ENCODE results near the gene LYAR. TPM values are rescaled to one million over a fixed set of nuclear protein-coding genes. Genes with fewer than 3 reads are reported as not detected.

The LYAR gene
- total and polyA plus RNA-seq, 9 donors = 11.3 to 19.3 (median 15.3) TPM

GRCh38 chr4:4293279-4293678, 3.3 kb upstream of the LYAR start:
- H3K27ac ChIP-seq (ENCODE audit: low read length) = no peak overlapping the region
- peaks cover 3% of the 10 kb centered on the region for H3K27me3 ChIP-seq (ENCODE audit: control insufficient read depth, insufficient read depth, low read length)
- no peaks in the 10 kb centered on the region for H3K9me3 ChIP-seq (replicated peaks; ENCODE audit: control insufficient read depth, low read depth, low read length)
- peaks cover 9% of the 10 kb centered on the region for H3K36me3 ChIP-seq (ENCODE audit: control insufficient read depth, insufficient read depth, low read length)
- WGBS (ENCODE audit: insufficient coverage) = 100% methylated on average over 1 of the region's 3 CpGs
- no peak for DNase-seq
- H3K4me3 ChIP-seq (ENCODE audit: low read length) = no peak overlapping the region
- peaks cover 19% of the 10 kb centered on the region for H3K4me1 ChIP-seq (ENCODE audit: control insufficient read depth, insufficient read depth, low read length)

- peaks cover 3% of the 10 kb centered on the region for H3K27me3 ChIP-seq (ENCODE audit: control insufficient read depth, insufficient read depth, low read length)
- H3K9me3 ChIP-seq (replicated peaks; ENCODE audit: control insufficient read depth, low read depth, low read length) = no peaks in the 10 kb centered on the region
- peak overlapping the region; percentile 31 for H3K27ac ChIP-seq (ENCODE audit: low read length)
- peaks cover 23% of the 10 kb centered on the region for H3K4me1 ChIP-seq (ENCODE audit: control insufficient read depth, insufficient read depth, low read length)
- H3K4me3 ChIP-seq (ENCODE audit: low read length) = peak overlapping the region; percentile 97
- no peak for DNase-seq
- 2% methylated on average over 9 of the region's 10 CpGs for WGBS (ENCODE audit: insufficient coverage)
- peaks cover 20% of the 10 kb centered on the region for H3K36me3 ChIP-seq (ENCODE audit: control insufficient read depth, insufficient read depth, low read length)
Measured at GRCh38 chr4:4289597-4289940, 385 bp downstream of the LYAR start.

- Histone ChIP-seq H3K9me3 (replicated peaks; ENCODE audit: control insufficient read depth, low read depth, low read length) (no peaks in the 10 kb centered on the region), H3K36me3 (ENCODE audit: control insufficient read depth, insufficient read depth, low read length) (peaks cover 20% of the 10 kb centered on the region), H3K27me3 (ENCODE audit: control insufficient read depth, insufficient read depth, low read length) (peaks cover 3% of the 10 kb centered on the region), H3K4me3 (ENCODE audit: low read length) (peak overlapping the region; percentile 97), H3K4me1 (ENCODE audit: control insufficient read depth, insufficient read depth, low read length) (peaks cover 23% of the 10 kb centered on the region), H3K27ac (ENCODE audit: low read length) (no peak overlapping the region)
- WGBS (ENCODE audit: insufficient coverage) = 32% methylated on average over 3 of the region's 3 CpGs
- no peak for DNase-seq
Measured at GRCh38 chr4:4289055-4289454, 899 bp downstream of the LYAR start.

DNA sequence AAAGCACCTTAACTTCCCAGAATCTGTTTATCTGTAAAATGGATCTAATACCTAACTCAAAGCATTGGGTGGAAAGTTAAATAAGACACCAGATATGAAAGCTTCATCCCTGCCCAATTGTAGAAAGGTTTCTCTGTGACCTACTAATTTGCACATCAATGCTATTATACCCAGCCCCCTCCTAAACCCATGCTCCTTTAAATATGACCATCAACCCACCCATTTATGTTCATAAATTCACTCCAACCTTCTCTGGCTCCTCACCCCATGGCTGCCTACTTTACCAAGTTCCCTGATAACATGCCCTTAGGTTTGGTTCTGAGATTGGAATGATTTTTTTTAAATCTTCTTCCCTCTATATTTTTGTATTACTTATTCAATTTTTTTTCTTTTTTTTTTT, 1.9 kb downstream of the LYAR start:
- Histone ChIP-seq H3K4me3 (ENCODE audit: low read length) (no peak overlapping the region), H3K27ac (ENCODE audit: low read length) (no peak overlapping the region), H3K4me1 (ENCODE audit: control insufficient read depth, insufficient read depth, low read length) (peaks cover 23% of the 10 kb centered on the region), H3K9me3 (replicated peaks; ENCODE audit: control insufficient read depth, low read depth, low read length) (no peaks in the 10 kb centered on the region), H3K36me3 (ENCODE audit: control insufficient read depth, insufficient read depth, low read length) (peaks cover 20% of the 10 kb centered on the region), H3K27me3 (ENCODE audit: control insufficient read depth, insufficient read depth, low read length) (peaks cover 3% of the 10 kb centered on the region)
- DNase-seq = no peak

DNA sequence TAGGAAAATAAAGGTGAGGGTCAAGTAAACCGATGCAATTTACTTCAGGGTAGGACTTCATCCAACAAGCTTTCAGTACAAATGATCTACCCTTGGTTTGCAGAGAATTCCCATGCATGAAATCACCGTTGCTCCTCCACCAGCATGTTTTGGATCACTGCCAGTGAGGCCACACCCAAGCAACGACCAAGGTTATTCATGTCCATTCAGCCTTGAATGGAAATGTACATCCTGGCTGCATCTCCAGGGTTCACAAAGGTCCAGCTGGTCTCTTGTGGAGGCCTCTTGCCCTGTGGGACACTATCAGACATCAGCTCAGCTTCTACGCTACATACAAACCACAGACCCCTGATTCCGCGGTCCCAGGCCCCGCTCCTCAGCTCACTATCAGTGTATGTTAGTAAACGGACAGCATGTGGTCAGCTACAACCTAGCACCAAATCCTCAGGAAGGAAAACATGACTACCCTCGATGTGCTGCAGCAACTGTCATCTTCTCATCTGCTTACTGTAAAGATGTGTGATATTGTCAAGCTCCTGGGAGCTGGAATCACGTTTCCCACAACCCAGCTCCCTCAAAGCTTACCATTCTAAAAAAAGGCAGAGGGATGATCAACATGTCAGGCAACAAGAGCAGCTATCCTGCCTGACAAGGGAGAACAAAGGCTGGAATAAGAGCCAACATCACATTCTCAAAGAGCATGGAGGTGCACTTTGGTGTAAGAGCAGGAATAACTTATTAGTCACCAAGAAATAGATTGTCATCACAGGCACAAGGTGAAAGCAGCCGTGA, 4.9 kb downstream of the LYAR start:
- DNase-seq = no peak
- peaks cover 14% of the 10 kb centered on the region for H3K4me1 ChIP-seq (ENCODE audit: control insufficient read depth, insufficient read depth, low read length)
- no peak overlapping the region for H3K27ac ChIP-seq (ENCODE audit: low read length)
- no peaks in the 10 kb centered on the region for H3K27me3 ChIP-seq (ENCODE audit: control insufficient read depth, insufficient read depth, low read length)
- WGBS (ENCODE audit: insufficient coverage) = 54% methylated on average over 2 of the region's 11 CpGs
- H3K36me3 ChIP-seq (ENCODE audit: control insufficient read depth, insufficient read depth, low read length) = peaks cover 25% of the 10 kb centered on the region
- H3K4me3 ChIP-seq (ENCODE audit: low read length) = no peak overlapping the region
- H3K9me3 ChIP-seq (replicated peaks; ENCODE audit: control insufficient read depth, low read depth, low read length) = no peaks in the 10 kb centered on the region

DNA sequence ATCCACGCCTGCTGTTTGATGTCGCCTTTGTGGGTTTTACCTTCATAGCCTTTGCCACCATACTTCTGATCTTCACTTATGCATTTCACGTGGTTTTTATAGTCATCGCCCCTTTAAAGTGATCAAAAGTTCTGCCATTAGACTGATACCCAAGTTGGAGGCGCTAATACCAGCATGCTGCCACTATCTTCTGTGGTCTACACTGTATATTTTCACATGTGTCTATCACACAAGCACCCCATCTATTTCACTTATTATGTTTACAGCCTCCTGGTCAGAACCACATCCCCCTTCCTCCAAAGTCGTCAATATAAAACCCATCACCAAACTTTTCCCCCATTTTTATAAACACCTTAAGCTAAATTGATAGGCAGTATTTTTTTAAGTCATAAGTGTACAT, 8.2 kb downstream of the LYAR start:
- no peak for DNase-seq
- no peaks in the 10 kb centered on the region for H3K9me3 ChIP-seq (replicated peaks; ENCODE audit: control insufficient read depth, low read depth, low read length)

GRCh38 chr4:4277531-4277930, 12.4 kb downstream of the LYAR start:
- no peak for DNase-seq
- Histone ChIP-seq H3K27ac (ENCODE audit: low read length) (no peak overlapping the region), H3K36me3 (ENCODE audit: control insufficient read depth, insufficient read depth, low read length) (peaks cover 53% of the 10 kb centered on the region), H3K9me3 (replicated peaks; ENCODE audit: control insufficient read depth, low read depth, low read length) (no peaks in the 10 kb centered on the region), H3K4me3 (ENCODE audit: low read length) (no peak overlapping the region), H3K4me1 (ENCODE audit: control insufficient read depth, insufficient read depth, low read length) (no peaks in the 10 kb centered on the region), H3K27me3 (ENCODE audit: control insufficient read depth, insufficient read depth, low read length) (no peaks in the 10 kb centered on the region)
- 41% methylated on average over 2 of the region's 6 CpGs for WGBS (ENCODE audit: insufficient coverage)

More for the DNA sequence above, 8.2 kb downstream of the LYAR start:
- no peaks in the 10 kb centered on the region for H3K27me3 ChIP-seq (ENCODE audit: control insufficient read depth, insufficient read depth, low read length)
- peaks cover 4% of the 10 kb centered on the region for H3K4me1 ChIP-seq (ENCODE audit: control insufficient read depth, insufficient read depth, low read length)
- peaks cover 48% of the 10 kb centered on the region for H3K36me3 ChIP-seq (ENCODE audit: control insufficient read depth, insufficient read depth, low read length)
- H3K27ac ChIP-seq (ENCODE audit: low read length) = no peak overlapping the region
- H3K4me3 ChIP-seq (ENCODE audit: low read length) = no peak overlapping the region
- WGBS (ENCODE audit: insufficient coverage) = 91% methylated on average over 5 of the region's 6 CpGs

- Histone ChIP-seq H3K4me1 (ENCODE audit: control insufficient read depth, insufficient read depth, low read length) (no peaks in the 10 kb centered on the region), H3K36me3 (ENCODE audit: control insufficient read depth, insufficient read depth, low read length) (peaks cover 56% of the 10 kb centered on the region), H3K27me3 (ENCODE audit: control insufficient read depth, insufficient read depth, low read length) (no peaks in the 10 kb centered on the region), H3K9me3 (replicated peaks; ENCODE audit: control insufficient read depth, low read depth, low read length) (no peaks in the 10 kb centered on the region), H3K4me3 (ENCODE audit: low read length) (no peak overlapping the region), H3K27ac (ENCODE audit: low read length) (no peak overlapping the region)
- no peak for DNase-seq
- WGBS (ENCODE audit: insufficient coverage) = 99% methylated on average over 11 of the region's 14 CpGs
Measured at GRCh38 chr4:4274226-4274625, 15.7 kb downstream of the LYAR start.

GRCh38 chr4:4271912-4272311, 18.0 kb downstream of the LYAR start:
- Histone ChIP-seq H3K4me1 (ENCODE audit: control insufficient read depth, insufficient read depth, low read length) (no peaks in the 10 kb centered on the region), H3K9me3 (replicated peaks; ENCODE audit: control insufficient read depth, low read depth, low read length) (no peaks in the 10 kb centered on the region), H3K36me3 (ENCODE audit: control insufficient read depth, insufficient read depth, low read length) (peaks cover 45% of the 10 kb centered on the region), H3K27ac (ENCODE audit: low read length) (no peak overlapping the region), H3K27me3 (ENCODE audit: control insufficient read depth, insufficient read depth, low read length) (no peaks in the 10 kb centered on the region), H3K4me3 (ENCODE audit: low read length) (no peak overlapping the region)
- 86% methylated on average over 4 of the region's 10 CpGs for WGBS (ENCODE audit: insufficient coverage)
- no peak for DNase-seq

DNA sequence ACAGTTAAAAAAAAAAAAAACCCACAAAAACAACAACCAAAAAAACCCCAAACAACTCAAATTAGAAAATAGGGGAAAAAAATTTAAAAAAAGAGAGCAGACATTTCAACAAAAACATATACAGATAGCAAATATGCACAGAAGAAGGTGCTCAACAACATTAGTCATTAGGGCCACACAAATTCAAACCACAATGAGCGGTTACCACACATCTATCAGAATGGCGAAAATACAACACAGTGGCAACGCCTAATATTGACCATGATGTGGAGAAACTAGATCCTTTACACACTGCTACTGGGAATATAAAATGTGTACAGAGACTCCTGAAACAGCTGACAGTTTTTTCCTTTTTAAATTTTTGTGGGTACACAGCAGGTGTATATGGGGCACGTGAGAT, 19.4 kb downstream of the LYAR start:
- peaks cover 48% of the 10 kb centered on the region for H3K36me3 ChIP-seq (ENCODE audit: control insufficient read depth, insufficient read depth, low read length)
- H3K4me1 ChIP-seq (ENCODE audit: control insufficient read depth, insufficient read depth, low read length) = no peaks in the 10 kb centered on the region
- no CpG with 5 or more reads among the region's 4 CpGs for WGBS (ENCODE audit: insufficient coverage)
- no peaks in the 10 kb centered on the region for H3K9me3 ChIP-seq (replicated peaks; ENCODE audit: control insufficient read depth, low read depth, low read length)
- DNase-seq = no peak
- no peak overlapping the region for H3K4me3 ChIP-seq (ENCODE audit: low read length)
- no peaks in the 10 kb centered on the region for H3K27me3 ChIP-seq (ENCODE audit: control insufficient read depth, insufficient read depth, low read length)
- H3K27ac ChIP-seq (ENCODE audit: low read length) = no peak overlapping the region

DNA sequence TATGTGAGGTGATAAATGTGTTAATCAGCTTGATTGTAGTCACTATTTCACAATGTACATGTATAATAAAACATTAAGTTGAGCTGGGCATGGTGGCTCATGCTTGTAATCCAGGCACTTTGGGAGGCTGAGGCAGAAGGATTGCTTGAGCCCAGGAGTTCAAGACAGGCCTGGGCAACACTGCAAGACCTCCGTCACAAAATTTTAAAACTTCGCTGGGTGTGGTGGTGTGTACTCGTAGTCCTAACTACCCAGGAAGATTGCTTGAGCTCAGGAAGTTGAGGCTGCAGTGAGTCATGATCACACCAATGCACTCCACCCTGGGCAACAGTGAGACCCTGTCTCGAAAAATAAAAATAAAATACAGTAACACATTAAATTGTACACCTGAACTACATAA, 20.1 kb downstream of the LYAR start:
- Histone ChIP-seq H3K27me3 (ENCODE audit: control insufficient read depth, insufficient read depth, low read length) (no peaks in the 10 kb centered on the region), H3K36me3 (ENCODE audit: control insufficient read depth, insufficient read depth, low read length) (peaks cover 48% of the 10 kb centered on the region)

More for the DNA sequence above, 20.1 kb downstream of the LYAR start:
- Histone ChIP-seq H3K4me3 (ENCODE audit: low read length) (no peak overlapping the region), H3K27ac (ENCODE audit: low read length) (no peak overlapping the region), H3K9me3 (replicated peaks; ENCODE audit: control insufficient read depth, low read depth, low read length) (no peaks in the 10 kb centered on the region), H3K4me1 (ENCODE audit: control insufficient read depth, insufficient read depth, low read length) (no peaks in the 10 kb centered on the region)
- DNase-seq = no peak
- WGBS (ENCODE audit: insufficient coverage) = no CpG with 5 or more reads among the region's 4 CpGs

Measured in muscle of leg (tissue), 11 donors.